CD4-positive, CD25-positive, alpha-beta regulatory T cell (primary cell): ENCODE results near the gene MRPL30. TPM values are rescaled to one million over a fixed set of nuclear protein-coding genes. Genes with fewer than 3 reads are reported as not detected.

ENCODE experiments used
- ATAC-seq, 2 donors: fragments of 150-1000 bp; cut with Tn5 transposase; one replicate each; pipeline ENCODE4 v1.10.0; 2021; ENCODE audit warnings: low read depth in 2 of 2, moderate number of reproducible peaks in 2 of 2, moderate library complexity in 1 of 2
- DNase-seq, 3 donors: peaks; one replicate each; pipeline versions ENCODE4 v3.0.0 to v3.0.0-alpha.2; 2012 to 2022; ENCODE audit warnings: mixed read lengths in 1 of 3
- H3K27ac ChIP-seq: one replicate; pipeline ENCODE4 v1.7.0; 2013; ENCODE audit warnings: mild to moderate bottlenecking, low read length; ENCODE audit not compliant: insufficient read depth, poor library complexity, severe bottlenecking
- H3K27me3 ChIP-seq: one replicate; pipeline ENCODE4 v1.7.0; 2013; ENCODE audit warnings: low read length; ENCODE audit not compliant: control insufficient read depth, insufficient read depth
- H3K36me3 ChIP-seq: one replicate; pipeline ENCODE4 v1.7.0; 2013; ENCODE audit warnings: mild to moderate bottlenecking, low read length, moderate library complexity; ENCODE audit not compliant: control insufficient read depth, insufficient read depth
- H3K4me1 ChIP-seq: 2 replicates; pipeline ENCODE4 v1.7.0; 2013; ENCODE audit warnings: mild to moderate bottlenecking, low read length; ENCODE audit not compliant: insufficient read depth, control insufficient read depth, poor library complexity, severe bottlenecking
- H3K4me3 ChIP-seq: one replicate; pipeline ENCODE4 v1.7.0; 2013; ENCODE audit warnings: low read depth, mild to moderate bottlenecking, low read length, moderate library complexity
- H3K9me3 ChIP-seq, 2 experiments: 1 replicate in 1 of 2; 2 replicates in 1 of 2; pipeline ENCODE4 v1.7.0; 2013; ENCODE audit warnings: low read length in 2 of 2, mild to moderate bottlenecking in 1 of 2, moderate library complexity in 1 of 2; ENCODE audit not compliant: control insufficient read depth in 2 of 2
- H3K27ac Mint-ChIP-seq, 3 donors: one replicate each; pipeline ENCODE4 v1.8.0; 2020 to 2022; ENCODE audit warnings: mild to moderate bottlenecking in 3 of 3, mixed read lengths in 3 of 3, moderate library complexity in 2 of 3
- H3K27me3 Mint-ChIP-seq: one replicate; pipeline ENCODE4 v1.8.0; 2022; ENCODE audit warnings: mild to moderate bottlenecking, mixed read lengths
- H3K36me3 Mint-ChIP-seq: one replicate; pipeline ENCODE4 v1.8.0; 2020; ENCODE audit warnings: mixed read lengths
- H3K4me1 Mint-ChIP-seq, 4 donors: one replicate each; pipeline ENCODE4 v1.8.0; 2020 to 2022; ENCODE audit warnings: mixed read lengths in 4 of 4, mild to moderate bottlenecking in 1 of 4
- H3K4me3 Mint-ChIP-seq, 4 donors: one replicate each; pipeline ENCODE4 v1.8.0; 2020 to 2022; ENCODE audit warnings: mild to moderate bottlenecking in 4 of 4, mixed read lengths in 4 of 4, moderate library complexity in 3 of 4
- H3K9me3 Mint-ChIP-seq, 7 donors: one replicate each; pipeline ENCODE4 v1.8.0; 2020 to 2022; ENCODE audit warnings: mixed read lengths in 7 of 7, mild to moderate bottlenecking in 3 of 7, moderate library complexity in 2 of 7
- polyA plus RNA-seq, 4 donors: library from polyadenylated mRNA; unstranded; fragments of 300-500 nt; fragmentation: Illumina TruSeq; gene quantifications; one replicate each; pipeline ENCODE4 v1.2.3, GENCODE V29; 2021
- total RNA-seq: library from RNA; stranded (reverse); gene quantifications from one replicate; pipeline ENCODE4 v1.2.3, GENCODE V29; 2022

Gene MRPL30
- total and polyA plus RNA-seq, 5 donors from 2014 or later, result 13.9 to 19.8 (median 16.5) TPM

- H3K9me3 ChIP-seq, result no peaks in the 10 kb centered on the region
- H3K36me3 ChIP-seq, result peaks cover 64% of the 10 kb centered on the region
- ATAC-seq (no peak), DNase-seq (no peak)
- Mint-ChIP-seq H3K36me3 (peaks cover 23% of the 10 kb centered on the region), H3K4me3 (no peak overlapping the region), H3K27ac (peak overlapping the region in 1 of 3 donors; percentile 22), H3K9me3 (no peaks in the 10 kb centered on the region), H3K27me3 (no peaks in the 10 kb centered on the region), H3K4me1 (peaks cover 4 to 21% (median 14%) of the 10 kb centered on the region in 4 donors)
- no peak overlapping the region for H3K4me3 ChIP-seq
- H3K4me1 ChIP-seq, result no peaks in the 10 kb centered on the region
- no peak overlapping the region for H3K27ac ChIP-seq
- no peaks in the 10 kb centered on the region for H3K27me3 ChIP-seq
Measured at GRCh38 chr2:99166218-99166617, 14.8 kb upstream of the MRPL30 start.

GRCh38 chr2:99169534-99169933, 11.4 kb upstream of the MRPL30 start:
- Mint-ChIP-seq H3K4me3 (no peak overlapping the region), H3K36me3 (peaks cover 22% of the 10 kb centered on the region), H3K4me1 (peaks cover 6 to 30% (median 19%) of the 10 kb centered on the region in 4 donors), H3K27ac (peak overlapping the region in 1 of 3 donors; percentile 23), H3K27me3 (no peaks in the 10 kb centered on the region), H3K9me3 (no peaks in the 10 kb centered on the region)
- DNase-seq, result peak in 1 of 3 donors; percentile 34
- Histone ChIP-seq H3K36me3 (peaks cover 75% of the 10 kb centered on the region), H3K27me3 (no peaks in the 10 kb centered on the region), H3K9me3 (no peaks in the 10 kb centered on the region), H3K27ac (peak overlapping the region; percentile 7), H3K4me3 (no peak overlapping the region), H3K4me1 (no peaks in the 10 kb centered on the region)
- no peak for ATAC-seq

GRCh38 chr2:99171377-99172140, 9.4 kb upstream of the MRPL30 start:
- H3K9me3 Mint-ChIP-seq, result no peaks in the 10 kb centered on the region
- DNase-seq (no peak), ATAC-seq (no peak)
- no peak overlapping the region for H3K4me3 ChIP-seq
- no peaks in the 10 kb centered on the region for H3K9me3 ChIP-seq
- peaks cover 16 to 43% (median 26%) of the 10 kb centered on the region in 4 donors for H3K4me1 Mint-ChIP-seq
- peak overlapping the region in 1 of 3 donors; percentile 59 for H3K27ac Mint-ChIP-seq
- H3K27ac ChIP-seq, result no peak overlapping the region
- no peak overlapping the region for H3K4me3 Mint-ChIP-seq
- H3K36me3 Mint-ChIP-seq, result peaks cover 22% of the 10 kb centered on the region
- H3K4me1 ChIP-seq, result no peaks in the 10 kb centered on the region
- H3K27me3 ChIP-seq, result no peaks in the 10 kb centered on the region
- H3K36me3 ChIP-seq, result peaks cover 64% of the 10 kb centered on the region
- no peaks in the 10 kb centered on the region for H3K27me3 Mint-ChIP-seq

DNA sequence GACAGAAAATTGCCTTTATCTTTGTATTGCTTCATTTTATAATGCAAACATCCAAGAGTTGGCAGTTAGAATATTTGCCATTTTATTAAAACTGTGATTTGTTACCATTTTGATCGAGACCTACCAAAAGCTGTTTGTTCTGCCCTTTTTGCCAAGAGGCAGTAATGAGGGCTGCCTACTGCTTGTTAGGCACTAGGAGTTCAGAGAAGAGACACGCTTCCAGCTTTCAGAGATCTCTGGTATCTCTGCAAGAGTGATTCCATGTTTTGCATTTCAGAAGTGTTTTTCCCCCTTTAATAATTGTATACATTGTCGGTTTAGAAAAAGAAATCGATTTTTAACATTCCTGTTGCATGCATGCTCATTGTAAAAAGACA, 628 bp downstream of the MRPL30 start:
- Histone ChIP-seq H3K27me3 (no peaks in the 10 kb centered on the region), H3K4me3 (peak overlapping the region; percentile 98), H3K27ac (peak overlapping the region; percentile 90), H3K4me1 (peaks cover 47% of the 10 kb centered on the region), H3K9me3 (no peaks in the 10 kb centered on the region), H3K36me3 (peaks cover 2% of the 10 kb centered on the region)
- peaks cover 13% of the 10 kb centered on the region for H3K36me3 Mint-ChIP-seq
- peak overlapping the region; percentile 94 to 100 (median 98) for H3K4me3 Mint-ChIP-seq
- ATAC-seq (no peak), DNase-seq (peak in 1 of 3 donors; percentile 28)
- no peaks in the 10 kb centered on the region for H3K9me3 Mint-ChIP-seq
- peaks cover 34 to 81% (median 53%) of the 10 kb centered on the region in 4 donors for H3K4me1 Mint-ChIP-seq
- H3K27me3 Mint-ChIP-seq, result no peaks in the 10 kb centered on the region
- H3K27ac Mint-ChIP-seq, result peak overlapping the region; percentile 97 to 100 (median 100)

- Histone ChIP-seq H3K4me3 (no peak overlapping the region), H3K36me3 (peaks cover 2% of the 10 kb centered on the region), H3K9me3 (no peaks in the 10 kb centered on the region), H3K27ac (no peak overlapping the region), H3K4me1 (peaks cover 45% of the 10 kb centered on the region), H3K27me3 (no peaks in the 10 kb centered on the region)
- ATAC-seq, result no peak
- H3K4me3 Mint-ChIP-seq, result peak overlapping the region; percentile 3 to 76 (median 34)
- peak overlapping the region in 1 of 3 donors; percentile 17 for H3K27ac Mint-ChIP-seq
- DNase-seq, result no peak
- H3K36me3 Mint-ChIP-seq, result peaks cover 10% of the 10 kb centered on the region
- no peaks in the 10 kb centered on the region for H3K9me3 Mint-ChIP-seq
- H3K27me3 Mint-ChIP-seq, result no peaks in the 10 kb centered on the region
- H3K4me1 Mint-ChIP-seq, result peaks cover 29 to 75% (median 46%) of the 10 kb centered on the region in 4 donors
Measured at GRCh38 chr2:99183025-99183424, 2.0 kb downstream of the MRPL30 start.

DNA sequence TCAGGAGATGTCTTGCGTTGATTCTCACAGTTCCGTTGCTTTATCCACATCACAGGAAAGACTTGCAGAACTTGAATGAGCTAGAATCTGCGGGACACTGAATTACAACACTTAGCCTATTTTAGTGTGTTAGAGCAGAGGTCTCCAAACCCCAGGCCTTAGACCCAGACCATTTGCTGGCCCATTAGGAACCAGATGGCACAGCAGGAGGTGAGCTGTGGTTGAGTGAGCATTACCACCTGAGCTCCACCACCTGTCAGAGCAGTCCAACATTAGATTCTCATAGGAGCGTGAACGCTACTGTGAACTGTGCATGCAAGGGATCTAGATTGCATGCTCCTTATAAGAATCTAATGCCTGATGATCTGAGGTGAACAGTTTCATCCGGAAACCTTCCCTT, 3.8 kb downstream of the MRPL30 start:
- H3K9me3 Mint-ChIP-seq, result no peaks in the 10 kb centered on the region
- ATAC-seq (no peak), DNase-seq (no peak)
- no peaks in the 10 kb centered on the region for H3K27me3 ChIP-seq
- H3K9me3 ChIP-seq, result no peaks in the 10 kb centered on the region
- no peaks in the 10 kb centered on the region for H3K27me3 Mint-ChIP-seq
- H3K27ac Mint-ChIP-seq, result no peak overlapping the region
- peaks cover 9% of the 10 kb centered on the region for H3K36me3 Mint-ChIP-seq
- H3K4me1 ChIP-seq, result peaks cover 27% of the 10 kb centered on the region
- peaks cover 15% of the 10 kb centered on the region for H3K36me3 ChIP-seq
- peaks cover 23 to 61% (median 35%) of the 10 kb centered on the region in 4 donors for H3K4me1 Mint-ChIP-seq
- no peak overlapping the region for H3K4me3 ChIP-seq
- no peak overlapping the region for H3K4me3 Mint-ChIP-seq
- no peak overlapping the region for H3K27ac ChIP-seq

GRCh38 chr2:99187011-99187410, 6.0 kb downstream of the MRPL30 start:
- no peak overlapping the region for H3K27ac Mint-ChIP-seq
- no peak overlapping the region for H3K4me3 Mint-ChIP-seq
- Histone ChIP-seq H3K36me3 (peaks cover 30% of the 10 kb centered on the region), H3K4me1 (peaks cover 10% of the 10 kb centered on the region), H3K9me3 (no peaks in the 10 kb centered on the region), H3K27me3 (no peaks in the 10 kb centered on the region), H3K4me3 (no peak overlapping the region), H3K27ac (no peak overlapping the region)
- H3K36me3 Mint-ChIP-seq, result peaks cover 18% of the 10 kb centered on the region
- H3K27me3 Mint-ChIP-seq, result no peaks in the 10 kb centered on the region
- ATAC-seq, result no peak
- peaks cover 17 to 50% (median 37%) of the 10 kb centered on the region in 4 donors for H3K4me1 Mint-ChIP-seq
- no peak for DNase-seq
- no peaks in the 10 kb centered on the region for H3K9me3 Mint-ChIP-seq

DNA sequence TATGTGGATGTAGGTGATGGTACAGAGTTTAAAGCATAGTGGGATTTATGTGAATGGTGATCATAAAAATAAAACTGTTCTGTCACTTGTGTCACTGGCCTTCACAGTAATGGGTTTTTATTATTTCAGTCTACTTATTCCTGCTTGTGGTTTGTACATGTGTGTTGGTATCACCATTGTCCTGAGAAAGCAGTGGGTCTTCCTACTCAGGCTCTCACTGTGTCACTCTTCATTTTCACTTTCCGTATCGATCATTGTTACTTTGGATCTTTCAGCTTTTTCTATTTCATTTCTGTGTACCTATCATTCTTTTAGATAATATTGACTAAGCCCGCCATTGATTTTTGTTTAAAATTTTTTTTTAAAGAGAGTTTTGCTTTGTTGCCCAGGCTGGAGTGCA, 7.4 kb downstream of the MRPL30 start:
- H3K27ac ChIP-seq, result no peak overlapping the region
- no peaks in the 10 kb centered on the region for H3K4me1 ChIP-seq
- no peak for DNase-seq
- no peak overlapping the region for H3K4me3 ChIP-seq
- H3K4me3 Mint-ChIP-seq, result no peak overlapping the region
- no peak overlapping the region for H3K27ac Mint-ChIP-seq
- H3K27me3 Mint-ChIP-seq, result no peaks in the 10 kb centered on the region
- peaks cover 0 to 2% (median 0%) of the 10 kb centered on the region in 7 donors for H3K9me3 Mint-ChIP-seq
- peaks cover 28% of the 10 kb centered on the region for H3K36me3 Mint-ChIP-seq
- peaks cover 36% of the 10 kb centered on the region for H3K36me3 ChIP-seq
- no peaks in the 10 kb centered on the region for H3K9me3 ChIP-seq
- H3K27me3 ChIP-seq, result no peaks in the 10 kb centered on the region
- H3K4me1 Mint-ChIP-seq, result peaks cover 17 to 38% (median 32%) of the 10 kb centered on the region in 4 donors
- no peak for ATAC-seq
